HFF-Myc (cell line): ENCODE results near the gene ELOA.

Experiments
- DNase-seq: peaks from one replicate; pipeline ENCODE4 v3.0.0-alpha.2; 2011; ENCODE audit warnings: low read depth; ENCODE audit errors: extremely low read depth
- H3K4me3 ChIP-seq: replicated peaks from 2 replicates; pipeline ENCODE4 v1.5.1; 2011; ENCODE audit warnings: low read depth, mild to moderate bottlenecking, control low read depth, low read length
- CTCF ChIP-seq: IDR thresholded peaks from 2 replicates; pipeline ENCODE4 v1.5.1; 2012; ENCODE audit warnings: mild to moderate bottlenecking, low read depth, low read length, control low read depth; ENCODE audit errors: missing control alignments

Gene ELOA

DNA sequence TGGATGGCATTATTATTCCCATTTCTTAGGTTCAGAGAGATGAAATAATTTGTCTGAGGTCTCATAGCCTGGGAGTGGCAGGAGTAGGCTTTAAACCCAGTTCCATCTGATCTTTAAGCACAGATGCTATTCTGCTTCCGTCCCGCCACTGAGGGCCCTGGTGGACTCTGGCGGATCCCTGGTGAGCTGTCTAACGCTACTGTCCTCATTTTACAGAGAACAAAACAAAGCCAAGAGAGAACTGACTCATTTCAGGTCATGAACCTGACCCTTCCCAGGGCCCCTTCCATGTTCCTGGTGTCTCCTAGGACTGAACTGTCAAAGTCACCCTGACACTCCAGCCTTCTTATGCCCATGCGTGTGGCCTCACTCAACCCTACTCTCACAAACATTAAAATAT is 60.4 kb downstream of the ELOA start:
- H3K4me3 ChIP-seq, result no peak overlapping the region
- no peak for DNase-seq
- no peak for TF ChIP-seq CTCF

DNA sequence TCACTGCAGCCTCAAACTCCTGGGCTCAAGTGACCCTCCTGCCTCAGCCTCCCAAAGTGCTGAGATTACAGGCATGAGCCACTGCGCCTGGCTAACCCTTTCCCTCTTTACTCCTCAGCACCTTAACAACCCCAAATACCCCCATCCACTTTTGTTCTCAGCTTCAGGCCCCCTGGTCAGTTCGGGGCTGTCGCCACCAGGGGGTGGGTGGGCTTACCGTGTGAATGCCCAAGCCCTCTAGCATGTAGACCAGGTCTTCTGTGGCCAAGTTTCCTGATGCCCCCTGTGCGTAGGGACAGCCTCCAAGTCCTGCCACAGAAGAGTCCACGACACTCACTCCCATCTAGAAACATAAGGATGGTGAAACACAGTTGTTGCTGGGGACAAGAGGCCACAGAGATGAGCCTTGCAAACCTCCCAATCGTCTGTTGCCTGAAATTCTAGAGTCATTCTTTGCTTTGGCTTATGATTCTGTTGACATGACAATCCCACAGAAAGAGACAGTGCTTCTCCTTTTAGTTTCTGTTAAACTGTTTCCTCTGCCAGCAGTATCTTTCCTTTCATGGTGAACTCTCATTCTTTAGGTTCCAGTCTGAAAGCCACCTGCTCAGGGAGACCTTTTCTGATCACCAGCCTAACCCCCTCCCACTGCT is 61.0 kb downstream of the ELOA start:
- H3K4me3 ChIP-seq, result no peak overlapping the region
- TF ChIP-seq CTCF, result peak; percentile 10
- DNase-seq, result no peak

- no peak for DNase-seq
- no peak overlapping the region for H3K4me3 ChIP-seq
- TF ChIP-seq CTCF, result no peak
These were observed 61.8 kb downstream of the ELOA start for GRCh38 chr1:23805025-23805424.

DNA sequence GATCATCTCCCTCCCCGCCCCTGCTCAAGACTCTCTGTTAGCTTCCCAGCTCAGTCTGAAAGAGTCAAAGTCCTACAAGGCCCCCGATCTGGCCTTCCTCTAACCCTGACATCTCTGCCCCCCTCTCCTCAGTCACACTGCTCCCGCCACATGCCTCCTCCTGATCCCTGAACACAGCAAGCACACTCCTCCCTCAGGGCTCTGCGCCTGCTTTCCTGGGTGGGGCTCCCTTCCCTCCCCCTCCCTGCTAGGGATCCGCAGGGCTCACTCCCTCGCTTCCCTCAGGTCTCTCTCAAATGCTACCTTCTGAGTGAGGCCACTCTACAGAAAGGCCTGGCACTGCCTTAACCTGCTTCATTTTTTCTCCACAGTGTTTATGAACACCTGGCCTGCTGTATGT is 63.0 kb downstream of the ELOA start:
- no peak overlapping the region for H3K4me3 ChIP-seq
- no peak for TF ChIP-seq CTCF
- no peak for DNase-seq

GRCh38 chr1:23807453-23807852 is 64.2 kb downstream of the ELOA start:
- DNase-seq, result no peak
- no peak for TF ChIP-seq CTCF
- no peak overlapping the region for H3K4me3 ChIP-seq

DNA sequence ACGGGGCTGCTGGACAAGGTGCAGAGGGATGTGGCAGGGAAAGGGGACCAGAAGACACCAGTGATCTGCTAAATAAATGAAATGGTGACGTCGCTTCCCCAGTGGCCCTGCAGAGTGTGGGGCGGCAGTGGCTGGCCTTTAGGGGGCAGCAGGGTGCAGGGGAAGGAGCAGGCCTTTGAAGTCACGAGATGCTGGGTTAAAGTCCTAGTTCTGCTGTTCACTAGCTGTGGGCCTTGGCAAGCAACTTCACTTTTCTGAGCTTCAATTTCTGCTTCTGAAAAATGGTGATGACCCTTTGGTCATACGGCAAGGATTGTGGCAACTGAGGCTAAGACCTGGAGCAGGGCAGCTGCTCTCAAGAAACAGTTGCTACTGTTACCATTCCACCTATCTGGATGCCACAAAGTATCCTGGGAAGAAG is 66.5 kb downstream of the ELOA start:
- no peak overlapping the region for H3K4me3 ChIP-seq
- no peak for DNase-seq
- peak; percentile 90 for TF ChIP-seq CTCF
